Measurements from ENCODE around the gene CXCL6. TPM values are rescaled to one million over a fixed set of nuclear protein-coding genes. Genes with fewer than 3 reads are reported as not detected.

CXCL6 gene
- polyA plus RNA-seq, 3 donors, result not detected

DNA sequence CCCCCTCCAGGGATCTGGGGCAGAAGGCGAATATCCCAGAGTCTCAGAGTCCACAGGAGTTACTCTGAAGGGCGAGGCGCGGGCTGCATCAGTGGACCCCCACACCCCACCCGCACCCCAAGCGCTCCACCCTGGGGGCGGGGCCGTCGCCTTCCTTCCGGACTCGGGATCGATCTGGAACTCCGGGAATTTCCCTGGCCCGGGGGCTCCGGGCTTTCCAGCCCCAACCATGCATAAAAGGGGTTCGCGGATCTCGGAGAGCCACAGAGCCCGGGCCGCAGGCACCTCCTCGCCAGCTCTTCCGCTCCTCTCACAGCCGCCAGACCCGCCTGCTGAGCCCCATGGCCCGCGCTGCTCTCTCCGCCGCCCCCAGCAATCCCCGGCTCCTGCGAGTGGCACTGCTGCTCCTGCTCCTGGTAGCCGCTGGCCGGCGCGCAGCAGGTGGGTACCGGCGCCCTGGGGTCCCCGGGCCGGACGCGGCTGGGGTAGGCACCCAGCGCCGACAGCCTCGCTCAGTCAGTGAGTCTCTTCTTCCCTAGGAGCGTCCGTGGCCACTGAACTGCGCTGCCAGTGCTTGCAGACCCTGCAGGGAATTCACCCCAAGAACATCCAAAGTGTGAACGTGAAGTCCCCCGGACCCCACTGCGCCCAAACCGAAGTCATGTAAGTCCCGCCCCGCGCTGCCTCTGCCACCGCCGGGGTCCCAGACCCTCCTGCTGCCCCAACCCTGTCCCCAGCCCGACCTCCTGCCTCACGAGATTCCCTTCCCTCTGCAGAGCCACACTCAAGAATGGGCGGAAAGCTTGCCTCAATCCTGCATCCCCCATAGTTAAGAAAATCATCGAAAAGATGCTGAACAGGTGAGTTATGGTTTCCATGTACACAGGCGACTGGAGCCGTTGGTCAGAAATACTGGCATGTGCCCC lies 32.9 kb downstream of the CXCL6 start, which contains the start of gene CXCL1:
TSS of gene CXCL1 (plus strand) at position 264 of the 926 bp plus-strand sequence. CDS start at position 342, 78 bp downstream.
- H4K20me1 ChIP-seq (ENCODE audit: insufficient read depth, low read length), result no peaks in the 10 kb centered on the region
- Mint-ChIP-seq H3K4me1 (peaks cover 58% of the 10 kb centered on the region), H3K9me3 (peaks cover 3 to 9% (median 5%) of the 10 kb centered on the region in 7 donors), H3K4me3 (peak within 1 kb of the TSS; percentile 84 to 93), H3K27ac (peak within 1 kb of the TSS; percentile 76 to 95 (median 88)), H3K36me3 (peaks cover 0 to 3% of the 10 kb centered on the region in 2 donors), H3K27me3 (ENCODE audit: low read depth in 3 of 3) (peaks cover 0 to 6% (median 2%) of the 10 kb centered on the region in 3 donors)
- peak within 1 kb of the TSS; percentile 87 for H2AFZ ChIP-seq (ENCODE audit: insufficient read depth, low read depth, low read length, poor library complexity, severe bottlenecking)
- H3K27ac ChIP-seq (ENCODE audit: low read depth in 1 of 2, low read length in 2 of 2), result peak within 1 kb of the TSS; percentile 18 to 81
- H3K4me2 ChIP-seq (replicated peaks; ENCODE audit: extremely low read depth, low read length, poor library complexity, severe bottlenecking), result peak within 1 kb of the TSS; percentile 83
- H3K36me3 ChIP-seq (replicated peaks in 1 of 2; ENCODE audit: control insufficient read depth in 1 of 2, insufficient read depth in 2 of 2, low read length in 2 of 2), result no peaks in the 10 kb centered on the region
- TF ChIP-seq CTCF (IDR thresholded peaks at IDR 0.05), result no peak
- H3K79me2 ChIP-seq (ENCODE audit: insufficient read depth, low read length), result peaks cover 4% of the 10 kb centered on the region
- WGBS (ENCODE audit: insufficient coverage), result 5% methylated on average over 57 of the region's 61 CpGs
- intact Hi-C loops (cut with micrococcal nuclease), result no loop called here
- no peaks in the 10 kb centered on the region for H3K9me3 ChIP-seq (replicated peaks in 1 of 2; ENCODE audit: control insufficient read depth in 1 of 2, insufficient read depth in 1 of 2, low read length in 2 of 2)
- H3K4me3 ChIP-seq (replicated peaks in 1 of 3; ENCODE audit: low read depth in 2 of 3, low read length in 3 of 3), result peak within 1 kb of the TSS; percentile 50 to 78 (median 72)
- H3K4me1 ChIP-seq (ENCODE audit: control insufficient read depth in 1 of 2, insufficient read depth in 2 of 2, low read length in 2 of 2), result peaks cover 42 to 73% of the 10 kb centered on the region in 2 donors
- peak in 2 of 3 donors; percentile 36 to 52 for DNase-seq
- peak within 1 kb of the TSS; percentile 79 for H3K9ac ChIP-seq (ENCODE audit: insufficient read depth, low read length, poor library complexity, severe bottlenecking)
- no peaks in the 10 kb centered on the region for H3K27me3 ChIP-seq (ENCODE audit: control insufficient read depth in 2 of 2, insufficient read depth in 2 of 2, low read length in 2 of 2)

DNA sequence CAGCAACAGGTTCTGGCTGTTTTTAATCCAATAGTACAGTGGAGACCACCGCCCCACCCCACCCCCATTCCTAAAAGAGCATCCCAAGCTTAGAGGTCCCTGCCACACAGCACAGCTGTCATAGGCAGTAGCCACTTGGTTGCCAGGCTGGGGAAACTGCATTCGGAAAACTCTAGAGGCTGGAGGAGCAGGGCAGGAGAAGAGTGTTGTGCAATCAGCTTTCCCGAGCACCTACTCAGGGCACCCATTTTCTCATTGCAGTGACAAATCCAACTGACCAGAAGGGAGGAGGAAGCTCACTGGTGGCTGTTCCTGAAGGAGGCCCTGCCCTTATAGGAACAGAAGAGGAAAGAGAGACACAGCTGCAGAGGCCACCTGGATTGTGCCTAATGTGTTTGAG lies 33.8 kb downstream of the CXCL6 start:
- H3K4me1 Mint-ChIP-seq, result peaks cover 61% of the 10 kb centered on the region
- peak overlapping the region in 2 of 3 experiments; percentile 50 to 72 for H3K4me3 ChIP-seq (replicated peaks in 1 of 3; ENCODE audit: low read depth in 2 of 3, low read length in 3 of 3)
- H3K9me3 ChIP-seq (replicated peaks in 1 of 2; ENCODE audit: control insufficient read depth in 1 of 2, insufficient read depth in 1 of 2, low read length in 2 of 2), result no peaks in the 10 kb centered on the region
- H3K27ac ChIP-seq (ENCODE audit: low read depth in 1 of 2, low read length in 2 of 2), result peak overlapping the region; percentile 12 to 81
- H3K4me1 ChIP-seq (ENCODE audit: control insufficient read depth in 1 of 2, insufficient read depth in 2 of 2, low read length in 2 of 2), result peaks cover 51 to 74% of the 10 kb centered on the region in 2 donors
- H3K4me2 ChIP-seq (replicated peaks; ENCODE audit: extremely low read depth, low read length, poor library complexity, severe bottlenecking), result peak overlapping the region; percentile 83
- H3K27me3 ChIP-seq (ENCODE audit: control insufficient read depth in 2 of 2, insufficient read depth in 2 of 2, low read length in 2 of 2), result no peaks in the 10 kb centered on the region
- H4K20me1 ChIP-seq (ENCODE audit: insufficient read depth, low read length), result no peaks in the 10 kb centered on the region
- DNase-seq, result peak; percentile 34 to 74 (median 59)
- H3K27me3 Mint-ChIP-seq (ENCODE audit: low read depth in 3 of 3), result peaks cover 0 to 6% (median 2%) of the 10 kb centered on the region in 3 donors
- peaks cover 6 to 13% (median 9%) of the 10 kb centered on the region in 7 donors for H3K9me3 Mint-ChIP-seq
- H3K4me3 Mint-ChIP-seq, result peak overlapping the region; percentile 84 to 93
- H3K79me2 ChIP-seq (ENCODE audit: insufficient read depth, low read length), result peaks cover 4% of the 10 kb centered on the region
- H3K36me3 Mint-ChIP-seq, result peaks cover 0 to 3% of the 10 kb centered on the region in 2 donors
- no peak overlapping the region for H3K9ac ChIP-seq (ENCODE audit: insufficient read depth, low read length, poor library complexity, severe bottlenecking)
- H2AFZ ChIP-seq (ENCODE audit: insufficient read depth, low read depth, low read length, poor library complexity, severe bottlenecking), result no peak overlapping the region
- 100% methylated on average over 1 of the region's 3 CpGs for WGBS (ENCODE audit: insufficient coverage)
- peak overlapping the region; percentile 56 to 95 (median 78) for H3K27ac Mint-ChIP-seq
- no peaks in the 10 kb centered on the region for H3K36me3 ChIP-seq (replicated peaks in 1 of 2; ENCODE audit: control insufficient read depth in 1 of 2, insufficient read depth in 2 of 2, low read length in 2 of 2)
- intact Hi-C loops (cut with micrococcal nuclease), result no loop called here
- no peak for TF ChIP-seq CTCF (IDR thresholded peaks at IDR 0.05)
